Naive thymus-derived CD8-positive, alpha-beta T cell (primary cell): ENCODE measurements around the gene C1QTNF12. TPM values are rescaled to one million over a fixed set of nuclear protein-coding genes. Genes with fewer than 3 reads are reported as not detected.
A peak's percentile ranks its signal among the peaks of the same experiment; 100 is the strongest.

ENCODE experiments used
- ATAC-seq, 2 donors: fragments of 150-1000 bp; cut with Tn5 transposase in 1 of 2; sonication (Bioruptor Pico), chemical (Tn5 transposase) in 1 of 2; 1 replicate in 1 of 2; 2 replicates in 1 of 2; pipeline ENCODE4 v1.10.0; 2021; ENCODE audit warnings: mild to moderate bottlenecking in 2 of 2, moderate library complexity in 2 of 2
- POLR2A ChIA-PET: fragments of 350-600 bp; sonication (Branson Sonifier 250); formaldehyde crosslinking; loops from one replicate; lab custom pipeline; 2021; ENCODE audit warnings: antibody characterized with exemption; lab: Charles Lee
- DNase-seq, 10 donors: peaks; one replicate each; pipeline versions ENCODE4 v3.0.0 to v3.0.0-alpha.2; 2020 to 2022
- H3K27ac Mint-ChIP-seq, 10 donors: one replicate each; pipeline ENCODE4 v1.8.0; 2020 to 2022; ENCODE audit warnings: mild to moderate bottlenecking in 10 of 10, mixed read lengths in 10 of 10, moderate library complexity in 4 of 10, inconsistent platforms in 1 of 10
- H3K27me3 Mint-ChIP-seq, 5 donors: one replicate each; pipeline ENCODE4 v1.8.0; 2021 to 2022; ENCODE audit warnings: mixed read lengths in 5 of 5
- H3K36me3 Mint-ChIP-seq, 3 donors: one replicate each; pipeline ENCODE4 v1.8.0; 2020 to 2022; ENCODE audit warnings: mixed read lengths in 3 of 3, mild to moderate bottlenecking in 2 of 3, inconsistent platforms in 1 of 3
- H3K4me1 Mint-ChIP-seq, 4 donors: one replicate each; pipeline ENCODE4 v1.8.0; 2021 to 2022; ENCODE audit warnings: mixed read lengths in 4 of 4
- H3K4me3 Mint-ChIP-seq, 10 donors: one replicate each; pipeline ENCODE4 v1.8.0; 2020 to 2022; ENCODE audit warnings: mild to moderate bottlenecking in 10 of 10, mixed read lengths in 10 of 10, moderate library complexity in 6 of 10, inconsistent platforms in 1 of 10
- H3K9me3 Mint-ChIP-seq, 9 donors: one replicate each; pipeline ENCODE4 v1.8.0; 2020 to 2022; ENCODE audit warnings: mixed read lengths in 9 of 9, mild to moderate bottlenecking in 3 of 9, inconsistent platforms in 1 of 9, moderate library complexity in 1 of 9
- polyA plus RNA-seq, 3 donors: library from polyadenylated mRNA; unstranded; fragments of 300-500 nt; fragmentation: Illumina TruSeq; gene quantifications; one replicate each; pipeline ENCODE4 v1.2.3, GENCODE V29; 2021
- total RNA-seq, 8 experiments: library from RNA in 2 of 8; stranded (reverse) in 2 of 8; gene quantifications; one replicate each; pipeline ENCODE4 v1.2.3 and lab custom pipeline; 2021 to 2026

Gene C1QTNF12
- total and polyA plus RNA-seq, 5 experiments from 2014 or later: 0.22 to 7.1 (median 5.0) TPM; not detected in 2

GRCh38 chr1:1278620-1279019, 32.1 kb upstream of the C1QTNF12 start:
- H3K4me3 Mint-ChIP-seq: no peak overlapping the region
- ATAC-seq (no peak), DNase-seq (no peak)
- H3K27ac Mint-ChIP-seq: peak overlapping the region in 1 of 10 donors; percentile 27
- POLR2A ChIA-PET: interaction anchor here (0.7 to 1.1 kb wide), 2 partner anchors 119 to 257 kb away, joined by 3 to 4 read pairs; no protein-coding TSS in a partner anchor
- no peaks in the 10 kb centered on the region for H3K9me3 Mint-ChIP-seq
- H3K36me3 Mint-ChIP-seq: no peaks in the 10 kb centered on the region
- peaks cover 0 to 7% (median 1%) of the 10 kb centered on the region in 4 donors for H3K4me1 Mint-ChIP-seq
- H3K27me3 Mint-ChIP-seq: no peaks in the 10 kb centered on the region

- POLR2A ChIA-PET: interaction anchor here (1.0 to 1.1 kb wide), 2 partner anchors 10 to 197 kb away, joined by 3 read pairs; no protein-coding TSS in a partner anchor
- DNase-seq: no peak
- peak overlapping the region in 9 of 10 donors; percentile 19 to 84 (median 60) for H3K4me3 Mint-ChIP-seq
- H3K36me3 Mint-ChIP-seq: peaks cover 0 to 9% (median 1%) of the 10 kb centered on the region in 3 donors
- no peaks in the 10 kb centered on the region for H3K27me3 Mint-ChIP-seq
- H3K27ac Mint-ChIP-seq: peak overlapping the region in 3 of 10 donors; percentile 17 to 90 (median 54)
- H3K4me1 Mint-ChIP-seq: peaks cover 11 to 24% (median 22%) of the 10 kb centered on the region in 4 donors
- no peaks in the 10 kb centered on the region for H3K9me3 Mint-ChIP-seq
- no peak for ATAC-seq
Observed at GRCh38 chr1:1275836-1276235, 29.3 kb upstream of the C1QTNF12 start.

GRCh38 chr1:1274931-1275431, 28.5 kb upstream of the C1QTNF12 start:
- no peak for DNase-seq
- POLR2A ChIA-PET: interaction anchor here (1.0 to 2.1 kb wide), 3 partner anchors 11 to 46 kb away, joined by 3 to 8 read pairs (median 4); no protein-coding TSS in a partner anchor
- H3K27ac Mint-ChIP-seq: peak overlapping the region in 5 of 10 donors; percentile 52 to 87 (median 72)

GRCh38 chr1:1274299-1274930, 27.9 kb upstream of the C1QTNF12 start:
- Mint-ChIP-seq H3K9me3 (no peaks in the 10 kb centered on the region), H3K36me3 (peaks cover 0 to 21% (median 1%) of the 10 kb centered on the region in 3 donors), H3K27me3 (no peaks in the 10 kb centered on the region), H3K4me3 (peak overlapping the region; percentile 62 to 83 (median 70)), H3K4me1 (peaks cover 24 to 39% (median 36%) of the 10 kb centered on the region in 4 donors), H3K27ac (peak overlapping the region in 6 of 10 donors; percentile 3 to 87 (median 72))
- no peak for ATAC-seq
- no peak for DNase-seq
- POLR2A ChIA-PET: interaction anchor here (0.9 to 2.1 kb wide), 10 partner anchors 11 to 153 kb away, joined by 3 to 8 read pairs (median 4); partner anchors contain the start of genes AURKAIP1, B3GALT6, CCNL2 and MRPL20

More at GRCh38 chr1:1274931-1275431, 28.5 kb upstream of the C1QTNF12 start:
- Mint-ChIP-seq H3K9me3 (no peaks in the 10 kb centered on the region), H3K4me1 (peaks cover 20 to 33% (median 31%) of the 10 kb centered on the region in 4 donors), H3K27me3 (no peaks in the 10 kb centered on the region), H3K4me3 (peak overlapping the region; percentile 62 to 83 (median 70)), H3K36me3 (peaks cover 0 to 18% (median 1%) of the 10 kb centered on the region in 3 donors)
- no peak for ATAC-seq

- DNase-seq (peak; percentile 86 to 97 (median 92)), ATAC-seq (peak; percentile 93 to 97)
- Mint-ChIP-seq H3K4me1 (peaks cover 25 to 42% (median 36%) of the 10 kb centered on the region in 4 donors), H3K9me3 (no peaks in the 10 kb centered on the region), H3K27ac (peak within 1 kb of the TSS; percentile 75 to 96 (median 91)), H3K36me3 (peaks cover 0 to 21% (median 1%) of the 10 kb centered on the region in 3 donors), H3K4me3 (peak within 1 kb of the TSS; percentile 80 to 93 (median 87)), H3K27me3 (no peaks in the 10 kb centered on the region)
- POLR2A ChIA-PET: interaction anchor here (0.6 to 2.1 kb wide), 13 partner anchors 8 to 231 kb away, joined by 3 to 8 read pairs (median 4); partner anchors contain the start of genes AURKAIP1, B3GALT6, CCNL2 and MRPL20
Observed at GRCh38 chr1:1273512-1274298, 27.2 kb upstream of the C1QTNF12 start, which contains the start of gene UBE2J2. UBE2J2 (minus strand) TSS chr1:1273854; CDS start chr1:1267992, 5,862 bp downstream.

- peak in 1 of 10 donors; percentile 21 for DNase-seq
- Mint-ChIP-seq H3K27ac (peak overlapping the region; percentile 75 to 96 (median 91)), H3K9me3 (no peaks in the 10 kb centered on the region), H3K4me1 (peaks cover 26 to 47% (median 36%) of the 10 kb centered on the region in 4 donors), H3K36me3 (peaks cover 0 to 24% (median 1%) of the 10 kb centered on the region in 3 donors), H3K4me3 (peak overlapping the region; percentile 80 to 93 (median 87)), H3K27me3 (no peaks in the 10 kb centered on the region)
- POLR2A ChIA-PET: interaction anchor here (0.6 to 2.1 kb wide), 12 partner anchors 9 to 232 kb away, joined by 3 to 8 read pairs (median 4); partner anchors contain the start of genes AURKAIP1, CCNL2 and MRPL20
- peak in 1 of 2 donors; percentile 9 for ATAC-seq
Observed at GRCh38 chr1:1273209-1273511, 26.6 kb upstream of the C1QTNF12 start.

- peak overlapping the region; percentile 75 to 96 (median 91) for H3K27ac Mint-ChIP-seq
- H3K36me3 Mint-ChIP-seq: peaks cover 0 to 28% (median 1%) of the 10 kb centered on the region in 3 donors
- POLR2A ChIA-PET: interaction anchor here (0.6 to 2.1 kb wide), 7 partner anchors 9 to 307 kb away, joined by 3 to 8 read pairs (median 3); partner anchors contain the start of genes AURKAIP1 and TTLL10
- ATAC-seq (peak in 1 of 2 donors; percentile 7), DNase-seq (no peak)
- H3K4me1 Mint-ChIP-seq: peaks cover 29 to 50% (median 37%) of the 10 kb centered on the region in 4 donors
- no peaks in the 10 kb centered on the region for H3K9me3 Mint-ChIP-seq
- no peaks in the 10 kb centered on the region for H3K27me3 Mint-ChIP-seq
- H3K4me3 Mint-ChIP-seq: peak overlapping the region; percentile 80 to 93 (median 87)
Observed at GRCh38 chr1:1272341-1273208, 26.1 kb upstream of the C1QTNF12 start.

- Mint-ChIP-seq H3K4me1 (peaks cover 32 to 56% (median 39%) of the 10 kb centered on the region in 4 donors), H3K9me3 (no peaks in the 10 kb centered on the region), H3K27ac (peak overlapping the region in 9 of 10 donors; percentile 64 to 95 (median 79)), H3K36me3 (peaks cover 0 to 39% (median 1%) of the 10 kb centered on the region in 3 donors), H3K4me3 (peak overlapping the region; percentile 58 to 87 (median 74)), H3K27me3 (no peaks in the 10 kb centered on the region)
- ATAC-seq: no peak
- POLR2A ChIA-PET: interaction anchor here (1.1 to 1.9 kb wide), 3 partner anchors 9 to 152 kb away, joined by 3 to 8 read pairs (median 6); no protein-coding TSS in a partner anchor
- no peak for DNase-seq
Observed at GRCh38 chr1:1270813-1271212, 24.3 kb upstream of the C1QTNF12 start.

- Mint-ChIP-seq H3K36me3 (peaks cover 0 to 46% (median 1%) of the 10 kb centered on the region in 3 donors), H3K27me3 (no peaks in the 10 kb centered on the region), H3K4me3 (peak overlapping the region in 2 of 10 donors; percentile 1 to 26), H3K9me3 (no peaks in the 10 kb centered on the region), H3K4me1 (peaks cover 30 to 63% (median 43%) of the 10 kb centered on the region in 4 donors), H3K27ac (no peak overlapping the region)
- ATAC-seq (no peak), DNase-seq (no peak)
- POLR2A ChIA-PET: no interaction called here
Observed at GRCh38 chr1:1268284-1268682, 21.8 kb upstream of the C1QTNF12 start.

GRCh38 chr1:1267488-1268283, 21.2 kb upstream of the C1QTNF12 start:
- no peaks in the 10 kb centered on the region for H3K9me3 Mint-ChIP-seq
- H3K4me3 Mint-ChIP-seq: peak overlapping the region in 2 of 10 donors; percentile 1 to 34
- H3K36me3 Mint-ChIP-seq: peaks cover 0 to 50% (median 1%) of the 10 kb centered on the region in 3 donors
- no peak for ATAC-seq
- POLR2A ChIA-PET: no interaction called here
- DNase-seq: no peak
- no peaks in the 10 kb centered on the region for H3K27me3 Mint-ChIP-seq
- H3K27ac Mint-ChIP-seq: peak overlapping the region in 1 of 10 donors; percentile 80
- H3K4me1 Mint-ChIP-seq: peaks cover 30 to 60% (median 39%) of the 10 kb centered on the region in 4 donors
